Mesenchymal stem cell (in vitro differentiated cells and primary cell): ENCODE data around the gene NABP2.
"Not testable (repeated sequence)": the region's sequence is repeated elsewhere in the genome, so short reads cannot be mapped to it uniquely, and the experiment has no call there.

Source experiments
- DNase-seq: peaks from one replicate; pipeline ENCODE4 v3.0.0-alpha.2; 2013
- H2AFZ ChIP-seq: one replicate; pipeline ENCODE4 v1.6.1; 2013; ENCODE audit warnings: low read depth, mild to moderate bottlenecking, control low read depth, inconsistent platforms, low read length, moderate library complexity
- H2AK5ac ChIP-seq: 2 replicates; pipeline ENCODE4 v1.6.1; 2013; ENCODE audit warnings: low read length, moderate library complexity, mild to moderate bottlenecking, inconsistent platforms; ENCODE audit not compliant: severe bottlenecking
- H2BK120ac ChIP-seq: one replicate; pipeline ENCODE4 v1.6.1; 2013; ENCODE audit warnings: low read depth, mild to moderate bottlenecking, inconsistent platforms, low read length, moderate library complexity
- H2BK12ac ChIP-seq, 2 experiments: one replicate each; pipeline ENCODE4 v1.6.1; 2013; ENCODE audit warnings: inconsistent platforms in 2 of 2, low read length in 2 of 2, mild to moderate bottlenecking in 2 of 2, moderate library complexity in 2 of 2, control low read depth in 1 of 2
- H2BK15ac ChIP-seq: one replicate; pipeline ENCODE4 v1.6.1; 2013; ENCODE audit warnings: mild to moderate bottlenecking, low read depth, inconsistent platforms; ENCODE audit not compliant: poor library complexity, severe bottlenecking
- H2BK5ac ChIP-seq: 2 replicates; pipeline ENCODE4 v1.6.1; 2013; ENCODE audit warnings: low read depth, mild to moderate bottlenecking, low read length, control low read depth, inconsistent platforms; ENCODE audit not compliant: poor library complexity, severe bottlenecking
- H3K14ac ChIP-seq, 2 experiments: one replicate each; pipeline ENCODE4 v1.6.1; 2013; ENCODE audit warnings: inconsistent platforms in 2 of 2, low read length in 2 of 2, control low read depth in 1 of 2, mild to moderate bottlenecking in 1 of 2, moderate library complexity in 1 of 2
- H3K18ac ChIP-seq, 2 experiments: one replicate each; pipeline ENCODE4 v1.6.1; 2013; ENCODE audit warnings: inconsistent platforms in 2 of 2, low read length in 2 of 2, control low read depth in 1 of 2, low read depth in 1 of 2, mild to moderate bottlenecking in 1 of 2
- H3K23ac ChIP-seq, 2 experiments: one replicate each; pipeline ENCODE4 v1.6.1; 2013; ENCODE audit warnings: inconsistent platforms in 2 of 2, low read length in 2 of 2, mild to moderate bottlenecking in 2 of 2, moderate library complexity in 2 of 2, control low read depth in 1 of 2
- H3K27ac ChIP-seq: 2 replicates; pipeline ENCODE4 v1.5.1; 2013; ENCODE audit warnings: mild to moderate bottlenecking, moderate library complexity, low read length, control low read depth, inconsistent platforms; ENCODE audit not compliant: poor library complexity, severe bottlenecking
- H3K27me3 ChIP-seq, 2 experiments: 2 replicates each; pipeline versions ENCODE4 v1.6.1 to v1.7.0; 2013; ENCODE audit warnings: low read length in 2 of 2, mild to moderate bottlenecking in 2 of 2, moderate library complexity in 2 of 2, control low read depth in 1 of 2, inconsistent platforms in 1 of 2; ENCODE audit not compliant: control insufficient read depth in 1 of 2, insufficient read depth in 1 of 2
- H3K36me3 ChIP-seq, 2 experiments: 2 replicates each; pipeline versions ENCODE4 v1.6.1 to v1.7.0; 2013; ENCODE audit warnings: low read length in 2 of 2, control low read depth in 1 of 2, inconsistent platforms in 1 of 2, low read depth in 1 of 2, mild to moderate bottlenecking in 1 of 2; ENCODE audit not compliant: insufficient read depth in 2 of 2, control insufficient read depth in 1 of 2
- H3K4ac ChIP-seq, 2 experiments: one replicate each; pipeline ENCODE4 v1.6.1; 2013; ENCODE audit warnings: inconsistent platforms in 2 of 2, low read length in 2 of 2, mild to moderate bottlenecking in 2 of 2, moderate library complexity in 2 of 2, control low read depth in 1 of 2, low read depth in 1 of 2
- H3K4me1 ChIP-seq: 2 replicates; pipeline ENCODE4 v1.6.1; 2013; ENCODE audit warnings: low read depth, low read length, control low read depth; ENCODE audit not compliant: control insufficient read depth, insufficient read depth
- H3K4me2 ChIP-seq: 2 replicates; pipeline ENCODE4 v1.6.1; 2013; ENCODE audit warnings: low read length, mild to moderate bottlenecking, inconsistent platforms; ENCODE audit not compliant: poor library complexity, severe bottlenecking
- H3K4me3 ChIP-seq, 2 experiments: 2 replicates each; pipeline versions ENCODE4 v1.5.1 to v1.7.0; 2013; ENCODE audit warnings: low read length in 2 of 2, mild to moderate bottlenecking in 2 of 2, control low read depth in 1 of 2, low read depth in 1 of 2; ENCODE audit not compliant: insufficient read depth in 1 of 2
- H3K79me1 ChIP-seq: replicated peaks from 2 replicates; pipeline ENCODE4 v1.6.1; 2013; ENCODE audit warnings: mild to moderate bottlenecking, control low read depth, low read length, inconsistent platforms; ENCODE audit not compliant: poor library complexity, severe bottlenecking
- H3K9ac ChIP-seq: 2 replicates; pipeline ENCODE4 v1.7.0; 2013; ENCODE audit warnings: mild to moderate bottlenecking, low read length, moderate library complexity
- H3K9me3 ChIP-seq: 2 replicates; pipeline ENCODE4 v1.7.0; 2013; ENCODE audit warnings: mild to moderate bottlenecking, low read length; ENCODE audit not compliant: control insufficient read depth
- H4K8ac ChIP-seq: one replicate; pipeline ENCODE4 v1.6.1; 2013; ENCODE audit warnings: inconsistent platforms, mild to moderate bottlenecking, low read length, moderate library complexity
- H4K91ac ChIP-seq: one replicate; pipeline ENCODE4 v1.6.1; 2013; ENCODE audit warnings: mild to moderate bottlenecking, low read length, inconsistent platforms
- whole genome bisulfite sequencing: methylation state at CpG from one replicate; pipeline ENCODE4 v1.1.7; 2013; ENCODE audit warnings: mixed read lengths; 5-methylcytosine and 5-hydroxymethylcytosine counted together

The NABP2 gene

GRCh38 chr12:56190695-56191155, 33.4 kb upstream of the NABP2 start:
- H4K91ac ChIP-seq: no peak overlapping the region
- WGBS: 40% methylated on average over 8 of the region's 9 CpGs
- H3K4me3 ChIP-seq: peak overlapping the region in 1 of 2 experiments; percentile 96
- no peaks in the 10 kb centered on the region for H3K27me3 ChIP-seq
- H3K4ac ChIP-seq: peak overlapping the region in 1 of 2 experiments; percentile 33
- H3K9ac ChIP-seq: peak overlapping the region; percentile 92
- no peak for DNase-seq
- H3K4me2 ChIP-seq: peak overlapping the region; percentile 20
- H2BK15ac ChIP-seq: no peak overlapping the region
- H2BK5ac ChIP-seq: no peak overlapping the region
- H3K79me1 ChIP-seq: peaks cover 2% of the 10 kb centered on the region
- no peak overlapping the region for H2BK12ac ChIP-seq
- no peak overlapping the region for H3K23ac ChIP-seq
- H3K27ac ChIP-seq: no peak overlapping the region
- no peaks in the 10 kb centered on the region for H3K9me3 ChIP-seq
- H2AFZ ChIP-seq: no peak overlapping the region
- no peak overlapping the region for H3K18ac ChIP-seq
- H2AK5ac ChIP-seq: no peak overlapping the region
- peaks cover 6% of the 10 kb centered on the region for H3K4me1 ChIP-seq
- peak overlapping the region; percentile 81 for H4K8ac ChIP-seq
- H3K14ac ChIP-seq: no peak overlapping the region
- no peak overlapping the region for H2BK120ac ChIP-seq
- peaks cover 0 to 10% of the 10 kb centered on the region in 2 experiments for H3K36me3 ChIP-seq

GRCh38 chr12:56192582-56192981, 31.6 kb upstream of the NABP2 start:
- Histone ChIP-seq H3K79me1 (no peaks in the 10 kb centered on the region), H3K27me3 (no peaks in the 10 kb centered on the region), H3K9me3 (no peaks in the 10 kb centered on the region), H3K4me2 (no peak overlapping the region), H3K4me3 (no peak overlapping the region), H3K4me1 (peaks cover 4% of the 10 kb centered on the region), H3K36me3 (no peaks in the 10 kb centered on the region), H3K14ac (no peak overlapping the region), H2BK15ac (no peak overlapping the region), H3K27ac (no peak overlapping the region), H4K91ac (no peak overlapping the region), H4K8ac (no peak overlapping the region), H2AK5ac (no peak overlapping the region), H2BK120ac (no peak overlapping the region), H2BK5ac (no peak overlapping the region), H2BK12ac (no peak overlapping the region), H3K18ac (no peak overlapping the region), H3K9ac (no peak overlapping the region), H3K23ac (no peak overlapping the region), H3K4ac (no peak overlapping the region), H2AFZ (no peak overlapping the region)
- no peak for DNase-seq

- WGBS: 17% methylated on average over 1 of the region's 1 CpG
- H3K4me2 ChIP-seq: no peak overlapping the region
Observed at GRCh38 chr12:56193025-56193578, 31.0 kb upstream of the NABP2 start.

GRCh38 chr12:56196818-56197550, 27.2 kb upstream of the NABP2 start:
- H3K4me3 ChIP-seq, H3K27me3 ChIP-seq, H4K8ac ChIP-seq, H2AFZ ChIP-seq, H2AK5ac ChIP-seq, H3K4me2 ChIP-seq, H3K18ac ChIP-seq, H2BK120ac ChIP-seq, H3K79me1 ChIP-seq, H3K4ac ChIP-seq, H3K23ac ChIP-seq, H3K9me3 ChIP-seq, H2BK5ac ChIP-seq, H2BK15ac ChIP-seq, H3K36me3 ChIP-seq, H3K14ac ChIP-seq, H3K4me1 ChIP-seq: not testable (repeated sequence)
- DNase-seq: peak; percentile 97
- peak overlapping the region; percentile 35 for H4K91ac ChIP-seq
- H3K9ac ChIP-seq: peak overlapping the region; percentile 21
- WGBS: 26% methylated on average over 10 of the region's 11 CpGs
- peak overlapping the region in 1 of 2 experiments; percentile 20 for H2BK12ac ChIP-seq
- peak overlapping the region; percentile 42 for H3K27ac ChIP-seq

More at GRCh38 chr12:56193025-56193578, 31.0 kb upstream of the NABP2 start:
- H3K9me3 ChIP-seq: no peaks in the 10 kb centered on the region
- peaks cover under 1% of the 10 kb centered on the region for H3K4me1 ChIP-seq
- no peaks in the 10 kb centered on the region for H3K36me3 ChIP-seq
- H3K18ac ChIP-seq: no peak overlapping the region
- H3K27me3 ChIP-seq: no peaks in the 10 kb centered on the region
- peak; percentile 85 for DNase-seq
- H2BK5ac ChIP-seq: no peak overlapping the region
- no peak overlapping the region for H3K4ac ChIP-seq
- H4K91ac ChIP-seq: no peak overlapping the region
- H3K23ac ChIP-seq: no peak overlapping the region
- no peak overlapping the region for H2AK5ac ChIP-seq
- no peak overlapping the region for H2AFZ ChIP-seq
- H2BK120ac ChIP-seq: no peak overlapping the region
- H2BK12ac ChIP-seq: peak overlapping the region in 1 of 2 experiments; percentile 54
- H3K4me3 ChIP-seq: no peak overlapping the region
- H3K79me1 ChIP-seq: no peaks in the 10 kb centered on the region
- no peak overlapping the region for H2BK15ac ChIP-seq
- peak overlapping the region; percentile 53 for H3K9ac ChIP-seq
- H3K27ac ChIP-seq: no peak overlapping the region
- H3K14ac ChIP-seq: no peak overlapping the region
- peak overlapping the region; percentile 69 for H4K8ac ChIP-seq
